ENCODE data around the gene ZNF318. TPM values are rescaled to one million over a fixed set of nuclear protein-coding genes. Genes with fewer than 3 reads are reported as not detected.

Gene ZNF318
- total RNA-seq, 4 donors from 2014 or later, result 5.6 to 13.5 (median 8.1) TPM

DNA sequence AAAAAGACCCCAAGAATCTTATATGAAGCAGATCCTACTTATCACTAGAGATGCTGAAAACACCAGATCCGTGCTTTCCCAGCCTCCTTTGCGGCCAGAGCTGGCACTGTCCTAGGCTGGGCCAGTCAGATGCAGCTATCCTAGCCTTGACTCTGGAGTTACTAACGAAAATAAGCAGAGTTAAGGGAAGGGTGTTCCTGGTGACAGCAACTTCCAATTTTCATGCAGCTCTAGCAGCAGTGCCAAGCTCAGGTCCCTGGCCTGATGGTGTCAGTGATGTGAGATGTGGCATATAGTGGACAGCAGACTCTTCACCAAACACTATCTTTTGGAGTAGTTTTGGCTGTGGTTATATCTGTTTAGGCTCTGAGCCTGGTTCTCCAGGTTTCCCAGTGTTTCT is 32.3 kb upstream of the ZNF318 start:
- no peak for DNase-seq
- WGBS, 2 donors, result 85 to 100% methylated on average over 3 of the region's 3 CpGs
- Histone ChIP-seq H3K9me3 (no peaks in the 10 kb centered on the region), H3K4me1 (peaks cover 0 to 2% (median 0%) of the 10 kb centered on the region in 3 donors), H3K27ac (no peak overlapping the region), H3K27me3 (no peaks in the 10 kb centered on the region), H3K4me3 (no peak overlapping the region), H3K36me3 (no peaks in the 10 kb centered on the region)
- intact Hi-C loops (cut with DNase I), result no loop called here
- TF ChIP-seq POLR2A (IDR thresholded peaks at IDR 0.05), result no peak
- TF ChIP-seq, protein P1, sequence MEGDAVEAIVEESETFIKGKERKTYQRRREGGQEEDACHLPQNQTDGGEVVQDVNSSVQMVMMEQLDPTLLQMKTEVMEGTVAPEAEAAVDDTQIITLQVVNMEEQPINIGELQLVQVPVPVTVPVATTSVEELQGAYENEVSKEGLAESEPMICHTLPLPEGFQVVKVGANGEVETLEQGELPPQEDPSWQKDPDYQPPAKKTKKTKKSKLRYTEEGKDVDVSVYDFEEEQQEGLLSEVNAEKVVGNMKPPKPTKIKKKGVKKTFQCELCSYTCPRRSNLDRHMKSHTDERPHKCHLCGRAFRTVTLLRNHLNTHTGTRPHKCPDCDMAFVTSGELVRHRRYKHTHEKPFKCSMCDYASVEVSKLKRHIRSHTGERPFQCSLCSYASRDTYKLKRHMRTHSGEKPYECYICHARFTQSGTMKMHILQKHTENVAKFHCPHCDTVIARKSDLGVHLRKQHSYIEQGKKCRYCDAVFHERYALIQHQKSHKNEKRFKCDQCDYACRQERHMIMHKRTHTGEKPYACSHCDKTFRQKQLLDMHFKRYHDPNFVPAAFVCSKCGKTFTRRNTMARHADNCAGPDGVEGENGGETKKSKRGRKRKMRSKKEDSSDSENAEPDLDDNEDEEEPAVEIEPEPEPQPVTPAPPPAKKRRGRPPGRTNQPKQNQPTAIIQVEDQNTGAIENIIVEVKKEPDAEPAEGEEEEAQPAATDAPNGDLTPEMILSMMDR (IDR thresholded peaks at IDR 0.05), result no peak

DNA sequence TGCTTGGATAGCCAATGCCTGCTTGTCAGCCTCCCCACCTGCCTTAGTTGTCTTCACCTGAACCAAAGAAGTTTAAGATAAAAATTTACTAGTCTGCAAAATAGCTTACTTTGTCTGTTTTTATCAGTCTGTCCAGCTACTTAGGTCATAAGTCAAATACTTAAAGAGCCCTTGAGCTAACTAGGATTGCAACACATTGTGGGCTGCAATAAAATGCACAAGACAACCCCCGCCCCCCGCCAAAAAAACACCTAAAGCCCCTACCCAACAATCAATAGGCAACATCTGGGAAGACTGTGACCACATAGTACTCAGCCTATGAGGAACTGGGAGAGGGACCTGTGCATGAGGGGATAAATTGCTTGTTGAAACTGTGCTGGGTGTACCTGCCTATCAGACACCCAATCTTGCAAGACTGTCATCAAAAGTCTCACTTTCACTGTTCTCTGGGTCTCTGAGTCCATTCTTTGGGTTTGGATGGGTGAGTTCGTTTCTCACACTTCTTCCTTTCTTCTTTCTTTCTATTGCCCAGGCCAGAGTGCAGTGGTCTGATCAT is 30.6 kb upstream of the ZNF318 start:
- DNase-seq, result no peak
- intact Hi-C loops (cut with DNase I), result no loop called here
- Histone ChIP-seq H3K27me3 (no peaks in the 10 kb centered on the region), H3K27ac (no peak overlapping the region), H3K36me3 (no peaks in the 10 kb centered on the region), H3K4me3 (no peak overlapping the region), H3K4me1 (peaks cover 0 to 13% (median 0%) of the 10 kb centered on the region in 3 donors), H3K9me3 (no peaks in the 10 kb centered on the region)
- no peak for TF ChIP-seq POLR2A (IDR thresholded peaks at IDR 0.05)
- TF ChIP-seq, protein P1 (IDR thresholded peaks at IDR 0.05), result no peak
- WGBS, 2 donors, result 20 to 64% methylated on average over 1 to 3 of the region's 3 CpGs

DNA sequence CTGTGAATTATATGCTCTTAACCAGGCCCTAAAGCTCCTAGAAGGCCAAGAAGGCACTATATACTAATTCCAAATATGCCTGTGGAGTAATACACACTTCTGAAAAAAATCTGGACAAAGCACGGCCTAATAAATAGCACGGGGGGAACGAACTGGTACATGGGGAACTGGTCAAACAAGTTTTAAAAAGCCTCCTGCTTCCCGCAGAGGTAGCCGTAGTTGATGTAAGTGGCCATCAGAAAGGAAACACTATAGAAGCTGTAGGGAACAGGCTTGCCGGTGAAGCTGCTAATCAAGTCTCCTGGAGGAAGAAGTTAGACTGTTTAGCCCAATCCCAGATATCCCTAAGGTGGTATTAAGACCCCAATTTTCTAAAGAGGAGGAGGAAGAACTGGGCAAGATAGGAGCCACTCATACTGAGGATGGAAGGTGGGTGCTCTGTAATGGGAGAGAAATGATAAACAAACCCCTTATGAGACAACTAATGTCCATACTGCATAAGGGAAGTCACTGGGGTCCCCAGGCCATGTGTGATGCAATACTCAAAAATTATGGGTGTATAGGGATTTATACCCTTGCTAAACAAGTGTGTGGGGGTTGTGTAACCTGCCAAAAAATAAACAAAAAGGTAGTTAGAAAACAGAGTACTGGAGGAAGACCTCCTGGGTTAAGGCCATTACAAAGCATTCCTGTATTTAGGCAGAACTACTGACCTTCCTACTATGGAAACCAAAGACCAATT is 27.1 kb upstream of the ZNF318 start:
- Histone ChIP-seq H3K4me1 (peaks cover 0 to 13% (median 0%) of the 10 kb centered on the region in 3 donors), H3K4me3 (no peak overlapping the region), H3K27me3 (no peaks in the 10 kb centered on the region), H3K27ac (no peak overlapping the region), H3K9me3 (no peaks in the 10 kb centered on the region), H3K36me3 (no peaks in the 10 kb centered on the region)
- intact Hi-C loops (cut with DNase I), result no loop called here
- TF ChIP-seq, protein P1 (IDR thresholded peaks at IDR 0.05), result no peak
- no peak for TF ChIP-seq POLR2A (IDR thresholded peaks at IDR 0.05)
- no peak for DNase-seq
- 26 to 66% methylated on average over 6 of the region's 6 CpGs for WGBS, 2 donors

DNA sequence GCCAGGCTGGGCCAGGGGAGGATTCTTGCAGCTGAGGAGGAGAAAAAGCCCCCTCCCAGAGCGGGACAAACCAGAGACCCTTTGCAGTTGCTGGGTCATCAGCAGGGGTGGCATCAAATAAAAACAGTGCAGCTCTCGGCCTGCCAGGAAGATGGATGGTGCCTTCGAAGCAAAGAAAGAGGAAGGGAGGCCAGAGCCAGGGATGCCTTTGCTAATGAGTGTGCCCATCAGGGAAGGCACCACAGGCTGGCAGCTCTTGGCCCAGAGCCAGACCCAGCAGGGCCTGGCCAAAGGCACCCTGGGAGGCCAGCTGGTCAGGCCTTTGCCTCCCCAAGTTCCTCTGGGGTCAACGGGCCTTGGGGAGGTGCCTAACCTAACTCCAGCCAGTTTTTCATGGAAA is 26.3 kb upstream of the ZNF318 start:
- H3K4me1 ChIP-seq, result peaks cover 0 to 13% (median 0%) of the 10 kb centered on the region in 3 donors
- no peaks in the 10 kb centered on the region for H3K9me3 ChIP-seq
- TF ChIP-seq, protein P1 (IDR thresholded peaks at IDR 0.05), result no peak
- no peak overlapping the region for H3K27ac ChIP-seq
- WGBS, 2 donors, result 57 to 58% methylated on average over 4 of the region's 4 CpGs
- H3K27me3 ChIP-seq, result peaks cover 0 to 6% (median 0%) of the 10 kb centered on the region in 4 donors
- intact Hi-C loops (cut with DNase I), result no loop called here
- H3K4me3 ChIP-seq, result no peak overlapping the region
- H3K36me3 ChIP-seq, result no peaks in the 10 kb centered on the region
- DNase-seq, result no peak

DNA sequence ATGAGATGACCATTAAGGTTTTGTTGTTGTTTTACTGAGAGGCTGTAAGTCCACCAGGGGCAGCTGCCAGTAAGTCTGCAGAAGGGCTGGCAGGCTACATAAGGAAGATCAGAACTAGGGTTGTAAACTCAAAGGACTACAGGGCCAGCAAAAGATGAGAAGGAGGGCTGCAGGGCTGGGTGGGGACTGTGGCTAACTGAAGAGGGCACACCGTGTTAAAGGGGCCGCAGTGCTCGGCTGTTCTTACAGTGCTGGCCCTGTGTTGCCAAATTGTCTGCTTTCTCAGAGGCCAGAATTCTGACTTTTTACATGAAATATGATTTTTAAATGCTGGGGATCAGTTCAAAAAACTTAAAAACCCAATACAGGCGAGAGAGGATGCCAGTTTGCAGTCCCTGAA is 25.5 kb upstream of the ZNF318 start:
- WGBS, 2 donors, result 93 to 96% methylated on average over 4 of the region's 4 CpGs
- H3K4me1 ChIP-seq, result peaks cover 0 to 13% (median 0%) of the 10 kb centered on the region in 3 donors
- no peaks in the 10 kb centered on the region for H3K9me3 ChIP-seq
- no peak overlapping the region for H3K4me3 ChIP-seq
- intact Hi-C loops (cut with DNase I), result no loop called here
- no peak overlapping the region for H3K27ac ChIP-seq
- DNase-seq, result no peak
- peaks cover 0 to 14% (median 0%) of the 10 kb centered on the region in 4 donors for H3K27me3 ChIP-seq
- no peaks in the 10 kb centered on the region for H3K36me3 ChIP-seq
- no peak for TF ChIP-seq POLR2A (IDR thresholded peaks at IDR 0.05)
- TF ChIP-seq, protein P1 (IDR thresholded peaks at IDR 0.05), result no peak
